K562 (cell line): ENCODE measurements around the gene LIN9. TPM values are rescaled to one million over a fixed set of nuclear protein-coding genes. Genes with fewer than 3 reads are reported as not detected.

ENCODE experiments used
- CEBPZ ChIP-seq: fragments of 150-350 bp; IDR thresholded peaks from 2 replicates; pipeline ENCODE4 v1.6.1; 2014; ENCODE audit warnings: low read depth, mild to moderate bottlenecking, low read length, borderline replicate concordance
- ETV5 ChIP-seq: sonication (generic); formaldehyde crosslinking; IDR thresholded peaks from 2 replicates; pipeline ENCODE4 v1.4.0; 2020; ENCODE audit warnings: low read depth, mild to moderate bottlenecking, missing genetic modification reagents
- FOXK2 ChIP-seq, 2 experiments: fragments of 450-650 bp; IDR thresholded peaks in 1 of 2; conservative IDR thresholded peaks in 1 of 2; 2 replicates each; pipeline ENCODE4 v1.6.1; 2016; ENCODE audit warnings: low read depth in 2 of 2, mild to moderate bottlenecking in 1 of 2
- HDAC6 ChIP-seq: IDR thresholded peaks from 2 replicates; pipeline ENCODE4 v1.6.1; 2012; ENCODE audit warnings: low read depth, mild to moderate bottlenecking, control low read depth, inconsistent platforms, low read length, moderate library complexity
- IRF1 ChIP-seq: sonication (generic); formaldehyde crosslinking; IDR thresholded peaks from 2 replicates; pipeline ENCODE4 v1.8.0; 2022; ENCODE audit warnings: missing genetic modification reagents, mild to moderate bottlenecking, borderline replicate concordance
- PKNOX1 ChIP-seq: fragments of 450-650 bp; IDR thresholded peaks from 2 replicates; pipeline ENCODE4 v1.6.1; 2016
- PRDM10 ChIP-seq: fragments of 450-650 bp; IDR thresholded peaks from 2 replicates; pipeline ENCODE4 v1.6.1; 2018; ENCODE audit not compliant: partially characterized antibody
- RFX1 ChIP-seq: fragments of 450-650 bp; IDR thresholded peaks from 2 replicates; pipeline ENCODE4 v1.6.1; 2016; ENCODE audit warnings: mild to moderate bottlenecking, moderate library complexity
- TAF7 ChIP-seq: fragments of 450-650 bp; IDR thresholded peaks from 2 replicates; pipeline ENCODE4 v1.6.1; 2016; ENCODE audit warnings: missing genetic modification characterization, missing compliant biosample characterization
- ZBTB12 ChIP-seq: fragments of 250-450 bp; sonication (Bioruptor Pico); IDR thresholded peaks from 2 replicates; pipeline ENCODE4 v1.4.0; 2020
- ZBTB2 ChIP-seq: fragments of 450-650 bp; IDR thresholded peaks from 2 replicates; pipeline ENCODE4 v1.6.1; 2016; ENCODE audit warnings: antibody characterized with exemption
- ZC3H4 ChIP-seq: sonication (generic); formaldehyde crosslinking; IDR thresholded peaks from 2 replicates; pipeline ENCODE4 v1.9.0; 2021; ENCODE audit warnings: missing genetic modification reagents, borderline replicate concordance
- ZNF3 ChIP-seq: fragments of 250-450 bp; sonication (Bioruptor Pico); IDR thresholded peaks from 2 replicates; pipeline ENCODE4 v1.5.0; 2021; ENCODE audit warnings: mild to moderate bottlenecking, moderate library complexity
- polyA plus RNA-seq, 8 experiments: library from polyadenylated mRNA; depleted of rRNA in 4 of 8; stranded (reverse) in 5 of 8; unstranded in 3 of 8; fragments of >200 nt; fragmentation: Nextera tagmentation in 2 of 8; fragmentation: Illumina TruSeq in 1 of 8; extraction: Ambion mirVana in 2 of 8; extraction: Trizol in 1 of 8; gene quantifications; 2 replicates each; pipeline versions ENCODE4 v1.2.1 to v1.2.3, GENCODE V29; 2011 to 2014; ENCODE audit warnings: inconsistent platforms in 1 of 8, missing spikeins in 1 of 8
- total RNA-seq, 7 experiments: library from RNA; depleted of rRNA in 6 of 7; stranded (reverse); fragments of >200 nt in 6 of 7; fragmentation: Illumina TruSeq in 2 of 7; extraction: Trizol in 2 of 7; gene quantifications; 2 replicates each; pipeline versions ENCODE4 v1.2.1 to v1.2.3, GENCODE V29; 2011 to 2021; ENCODE audit warnings: low replicate concordance in 1 of 7

The LIN9 gene
- total and polyA plus RNA-seq, 9 of the 15 experiments (the other 6 are each of a cell fraction or from before 2014, with no cell fraction given) = 18.8 to 33.0 (median 25.5) TPM

GRCh38 chr1:226186124-226187018 is 122.6 kb downstream of the LIN9 start, which contains the start of gene ACBD3 (continued):
- TF ChIP-seq HDAC6 (no peak), ZNF3 (CRISPR knock-in tag) (no peak), PKNOX1 (peak; percentile 93), FOXK2 (conservative IDR thresholded peaks at IDR 0.05 in 1 of 2, IDR thresholded peaks at IDR 0.05 in 1 of 2; ENCODE audit: low read depth in 2 of 2) (peak in 1 of 2 experiments; percentile 52; a peak in 2 of 4 replicates), TAF7 (tag) (no peak; the same call in none of the 2 replicates), PRDM10 (peak; percentile 59), ZC3H4 (CRISPR knock-in tag) (no peak), IRF1 (no peak), ETV5 (CRISPR knock-in tag) (peak; percentile 93), RFX1 (no peak), ZBTB2 (peak; percentile 87), ZBTB12 (CRISPR knock-in tag) (peak; percentile 39; the same call in 1 of the 2 replicates), CEBPZ (no peak)
